Activated CD8-positive, alpha-beta memory T cell treated with anti-CD3 and anti-CD28 coated beads for 4 hours (primary cell): ENCODE data around the gene IL6ST.
A peak's percentile ranks its signal among the peaks of the same experiment; 100 is the strongest.
"Not testable (repeated sequence)": the region's sequence is repeated elsewhere in the genome, so short reads cannot be mapped to it uniquely, and the experiment has no call there.

Experiments used
- DNase-seq, 2 donors: peaks; one replicate each; pipeline ENCODE4 v3.0.0-alpha.2; 2020; ENCODE audit warnings: low read depth in 2 of 2

Gene IL6ST

GRCh38 chr5:55994495-55994997 lies at the start of gene IL6ST:
IL6ST (minus strand) TSS chr5:55994963; CDS start chr5:55976278, 18,685 bp downstream.
- DNase-seq = peak; percentile 13 to 19

GRCh38 chr5:56039985-56040384 lies 45.2 kb upstream of the IL6ST start:
- DNase-seq = no peak

- not testable (repeated sequence) for DNase-seq
Measured at GRCh38 chr5:56038206-56038605, 43.4 kb upstream of the IL6ST start.

- DNase-seq = no peak
Measured at GRCh38 chr5:56037531-56038010, 42.8 kb upstream of the IL6ST start.

GRCh38 chr5:56035394-56035793 lies 40.6 kb upstream of the IL6ST start:
- not testable (repeated sequence) for DNase-seq

DNA sequence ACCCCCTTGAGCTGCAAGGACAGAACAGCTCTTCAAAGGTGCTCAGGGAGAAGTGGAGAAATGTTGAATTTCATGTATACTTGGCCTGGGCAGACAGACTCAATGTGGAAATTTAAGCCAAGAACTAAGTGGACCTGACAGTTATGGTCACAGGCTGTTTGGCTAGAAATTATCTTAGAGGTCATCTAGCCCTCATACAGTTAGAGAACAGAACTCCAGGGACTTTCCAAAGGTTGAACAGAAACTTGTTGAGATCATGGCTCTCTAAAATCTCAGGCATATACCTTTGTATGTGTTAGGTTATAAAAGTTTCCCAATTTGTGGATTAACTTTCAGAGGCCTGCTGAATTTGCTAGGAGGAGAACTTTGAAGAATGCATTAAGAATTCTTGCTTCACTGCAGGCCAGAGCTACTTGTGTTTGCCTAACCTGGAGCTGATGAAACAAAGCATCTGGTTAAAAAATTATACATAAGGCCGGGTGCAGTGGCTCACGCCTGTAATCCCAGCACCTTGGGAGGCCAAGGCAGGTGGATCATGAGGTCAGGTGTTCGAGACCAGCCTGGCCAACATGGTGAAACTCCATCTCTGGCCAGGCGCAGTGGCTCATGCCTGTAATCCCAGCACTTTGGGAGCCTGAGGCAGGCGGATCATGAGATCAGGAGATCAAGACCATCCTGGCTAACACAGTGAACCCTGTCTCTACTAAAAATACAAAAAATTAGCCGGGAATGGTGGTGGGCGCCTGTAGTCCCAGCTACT lies 35.3 kb upstream of the IL6ST start:
- not testable (repeated sequence) for DNase-seq

DNA sequence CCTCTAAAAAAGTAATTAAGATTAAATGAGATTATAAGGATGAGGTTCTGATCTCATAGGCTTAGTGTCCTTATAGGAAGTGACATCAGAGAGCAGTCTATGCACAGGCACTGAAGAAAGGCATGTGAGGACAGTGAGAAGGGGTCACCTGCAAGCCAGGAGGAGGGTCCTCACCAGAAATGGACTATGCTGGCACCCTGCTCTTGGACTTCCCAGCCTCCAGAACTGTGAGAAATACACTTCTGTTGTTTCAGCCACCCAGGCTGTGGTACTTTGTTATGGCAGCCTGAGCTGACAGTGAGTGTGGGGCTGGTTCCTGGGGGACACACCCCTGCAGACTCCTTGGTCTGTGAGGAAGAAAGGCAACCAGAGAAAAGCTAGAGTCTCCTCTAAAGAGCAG lies 34.7 kb upstream of the IL6ST start:
- no peak for DNase-seq

DNA sequence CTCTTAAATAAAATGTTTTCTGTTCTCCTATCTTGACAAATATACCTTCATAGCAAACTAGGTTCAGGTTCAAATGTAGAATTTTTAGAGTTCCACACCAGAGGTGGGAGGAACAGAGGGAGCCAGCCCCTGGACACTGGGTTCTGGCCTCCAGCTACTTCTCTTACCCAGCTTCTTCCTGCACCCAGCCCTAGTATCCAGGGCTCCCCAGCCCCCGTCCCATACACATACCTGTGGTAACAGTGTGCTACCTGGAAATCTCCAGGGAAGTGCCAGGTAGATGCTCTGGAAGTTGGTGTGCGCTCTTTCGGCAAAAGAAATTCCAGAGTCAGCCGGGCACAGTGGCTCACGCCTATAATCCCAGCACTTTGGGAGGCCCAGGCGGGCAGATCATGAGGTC lies 33.9 kb upstream of the IL6ST start:
- no peak for DNase-seq

- DNase-seq = no peak
Measured at GRCh38 chr5:56026863-56027300, 32.1 kb upstream of the IL6ST start.

DNA sequence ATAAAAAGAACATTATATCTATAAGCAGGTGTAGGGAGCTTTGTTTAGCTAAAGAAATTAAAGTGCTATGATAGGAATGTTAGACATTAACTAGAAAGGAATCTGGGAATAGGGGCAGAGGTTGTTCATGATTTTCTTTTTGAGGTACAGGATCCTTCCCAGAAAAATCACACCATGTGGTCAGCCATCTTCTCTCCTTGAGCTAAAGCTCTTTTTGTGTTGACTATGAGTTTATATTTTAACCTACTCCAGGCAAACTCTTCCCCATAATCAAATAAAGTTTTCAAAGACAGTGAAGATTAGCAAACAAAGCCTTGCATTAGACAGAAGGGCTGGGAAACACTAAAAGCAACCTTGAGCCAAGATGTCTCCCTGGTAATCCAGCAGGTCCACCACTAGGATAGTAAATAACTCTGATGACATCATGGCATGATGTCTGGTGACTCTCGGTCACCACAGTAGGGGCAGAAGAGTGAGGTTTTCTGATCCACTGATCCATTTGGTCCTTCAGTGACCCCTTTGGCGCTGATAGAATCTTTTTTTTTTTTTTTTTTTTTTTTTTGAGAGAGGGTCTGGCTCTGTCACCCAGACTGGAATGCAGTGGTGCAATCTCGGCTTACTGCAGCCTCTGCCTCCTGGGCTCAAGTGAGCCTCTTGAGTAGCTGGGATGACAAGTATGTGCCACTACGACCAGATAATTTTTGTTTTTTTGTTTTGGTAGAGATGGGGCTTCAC lies 30.6 kb upstream of the IL6ST start:
- no peak for DNase-seq

- no peak for DNase-seq
Measured at GRCh38 chr5:56024810-56025150, 30.0 kb upstream of the IL6ST start.

- no peak for DNase-seq
Measured at GRCh38 chr5:56023296-56023695, 28.5 kb upstream of the IL6ST start.

GRCh38 chr5:56019306-56020272 lies 24.8 kb upstream of the IL6ST start:
- DNase-seq = no peak

DNA sequence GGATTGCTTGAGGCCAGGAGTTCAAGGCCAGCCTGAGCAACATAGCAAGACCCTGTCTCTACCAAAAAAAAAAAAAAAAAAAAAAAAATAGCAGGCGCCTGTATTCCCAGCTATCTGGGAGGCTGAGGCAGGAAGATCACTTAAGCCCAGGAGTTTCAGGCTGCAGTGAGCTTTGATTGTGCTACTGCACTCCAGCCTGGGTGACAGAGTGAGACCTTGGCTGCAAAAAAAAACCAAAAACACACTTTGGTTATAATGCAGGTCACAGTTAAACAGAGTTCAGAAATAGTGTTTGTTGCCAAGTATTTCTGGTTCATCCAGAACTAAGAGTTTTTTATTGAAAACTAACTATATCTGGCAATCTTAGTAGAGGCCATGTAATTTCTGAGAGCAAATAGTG lies 24.1 kb upstream of the IL6ST start:
- no peak for DNase-seq

DNA sequence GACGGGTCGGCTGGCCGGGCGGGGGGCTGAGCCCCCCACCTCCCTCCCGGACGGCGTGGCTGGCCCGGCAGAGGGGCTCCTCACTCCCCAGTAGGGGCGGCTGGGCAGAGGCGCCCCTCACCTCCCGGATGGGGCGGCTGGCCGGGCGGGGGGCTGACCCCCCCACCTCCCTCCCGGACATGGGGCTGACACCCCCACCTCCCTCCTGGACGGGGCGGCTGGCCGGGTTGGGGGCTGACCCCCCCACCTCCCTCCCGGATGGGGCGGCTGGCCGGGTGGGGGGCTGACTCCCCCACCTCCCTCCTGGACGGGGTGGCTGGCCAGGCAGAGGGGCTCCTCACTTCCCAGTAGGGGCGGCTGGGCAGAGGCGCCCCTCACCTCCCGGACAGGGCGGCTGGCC lies 19.9 kb upstream of the IL6ST start:
- not testable (repeated sequence) for DNase-seq

- not testable (repeated sequence) for DNase-seq
Measured at GRCh38 chr5:56013939-56014338, 19.2 kb upstream of the IL6ST start.

DNA sequence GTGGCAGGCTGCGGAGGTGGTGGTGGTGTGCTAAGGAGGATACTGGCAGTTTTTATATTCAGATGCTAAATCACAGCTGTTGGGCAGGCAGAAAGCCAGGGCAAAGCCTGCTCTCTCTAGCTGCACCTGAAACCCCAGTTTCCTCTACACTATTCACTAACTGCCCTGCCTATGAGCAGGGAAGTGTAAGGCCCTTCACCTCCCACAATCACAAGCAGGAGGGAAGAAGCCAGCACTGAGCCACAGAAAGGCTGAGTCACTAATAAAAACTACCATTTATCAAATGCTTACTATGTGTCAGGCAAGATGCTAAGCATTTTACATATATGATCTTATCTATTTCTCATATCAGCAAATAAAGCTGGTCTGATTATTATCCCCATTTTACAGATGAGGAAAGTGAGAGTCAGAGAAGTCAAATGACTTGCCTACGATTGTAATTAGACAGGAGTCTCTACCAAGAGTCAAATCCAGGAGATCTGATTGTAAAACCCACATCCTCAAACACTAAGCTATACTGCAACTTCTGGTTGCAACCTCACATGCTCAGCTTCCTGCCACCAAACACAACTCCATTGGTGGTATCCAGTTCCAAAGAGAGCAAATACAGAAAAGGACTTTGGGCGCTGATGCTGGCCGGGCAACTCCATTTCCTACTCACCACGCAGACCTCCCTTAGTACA lies 17.7 kb upstream of the IL6ST start:
- DNase-seq = no peak

GRCh38 chr5:56011835-56012234 lies 17.1 kb upstream of the IL6ST start:
- DNase-seq = no peak

DNA sequence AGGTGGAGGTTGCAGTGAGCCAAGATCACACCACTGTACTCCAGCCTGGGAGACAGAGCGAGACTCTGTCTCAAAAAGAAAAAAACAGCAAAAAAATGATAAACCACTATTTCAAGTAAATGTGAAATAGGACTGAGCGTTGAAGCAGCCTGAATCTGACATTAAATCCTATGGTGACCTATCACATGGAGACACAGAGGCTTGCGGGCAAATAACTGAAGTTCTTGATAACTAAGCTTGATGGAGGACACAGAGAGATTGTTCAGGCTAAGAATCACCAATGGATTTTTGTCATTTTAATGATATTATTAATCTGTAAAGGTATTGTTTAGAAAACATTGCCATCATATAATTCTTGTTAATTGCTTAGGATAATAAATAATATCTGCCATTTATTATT lies 15.7 kb upstream of the IL6ST start:
- DNase-seq = no peak

DNA sequence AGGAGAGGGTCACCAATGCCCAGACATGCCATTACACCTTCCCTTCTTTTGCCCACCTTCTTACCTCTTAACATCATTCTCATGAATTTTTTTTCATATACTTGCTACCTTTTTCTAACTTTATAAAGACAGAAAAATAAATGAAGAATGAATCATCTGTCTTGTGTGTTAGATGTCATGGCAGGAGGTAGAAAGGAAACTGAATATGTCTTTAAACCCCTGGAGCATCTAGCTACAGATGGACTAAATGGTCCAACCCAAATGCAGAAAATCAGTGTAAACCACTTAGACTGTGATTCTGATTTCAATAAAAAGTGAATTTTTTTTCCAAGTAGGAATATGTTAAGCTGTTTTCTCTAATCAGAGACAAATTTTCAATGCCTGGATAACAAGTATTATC lies 11.8 kb upstream of the IL6ST start:
- DNase-seq = no peak

DNA sequence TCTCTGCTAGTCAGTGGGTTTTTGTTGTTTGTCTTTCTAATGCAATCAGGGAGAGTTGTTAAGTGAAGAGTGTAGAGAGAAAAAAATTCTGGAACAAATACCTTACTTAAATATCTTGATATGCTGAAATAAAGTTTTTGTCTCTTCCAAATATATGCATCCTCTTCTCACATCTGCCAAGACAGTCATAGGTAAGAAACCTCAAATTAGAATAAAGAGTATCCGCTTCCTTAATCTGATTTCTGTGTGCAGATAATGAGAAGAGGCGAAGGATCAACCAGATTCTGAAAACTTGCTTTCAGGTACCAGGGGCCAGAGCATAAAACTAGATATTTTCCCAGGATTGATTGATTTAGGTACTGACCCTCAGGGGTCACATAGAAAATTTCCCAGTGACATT lies 11.3 kb upstream of the IL6ST start:
- DNase-seq = no peak
